Sigmoid colon (tissue), 7 donors: ENCODE measurements around the gene NUDT6. TPM values are rescaled to one million over a fixed set of nuclear protein-coding genes. Genes with fewer than 3 reads are reported as not detected.

Experiments used
- DNase-seq: peaks from one replicate; pipeline ENCODE4 v3.0.0-alpha.2; 2019
- H3K27ac ChIP-seq, 4 donors: fragments of 200-600 bp; sonication (generic); one replicate each; pipeline ENCODE4 v1.5.1; 2016 to 2019; ENCODE audit warnings: mild to moderate bottlenecking in 1 of 4
- H3K27me3 ChIP-seq, 3 donors: fragments of 200-600 bp; sonication (generic); one replicate each; pipeline ENCODE4 v1.5.1; 2019; ENCODE audit warnings: mild to moderate bottlenecking in 1 of 3
- H3K36me3 ChIP-seq, 4 donors: fragments of 200-600 bp; sonication (generic); one replicate each; pipeline ENCODE4 v1.5.1; 2016 to 2019
- H3K4me1 ChIP-seq, 4 donors: fragments of 200-600 bp; sonication (generic); one replicate each; pipeline ENCODE4 v1.5.1; 2017 to 2019
- H3K4me3 ChIP-seq, 4 donors: fragments of 200-600 bp; sonication (generic); one replicate each; pipeline ENCODE4 v1.5.1; 2017 to 2019; ENCODE audit warnings: mild to moderate bottlenecking in 2 of 4, moderate library complexity in 1 of 4
- H3K9me3 ChIP-seq, 4 donors: fragments of 200-600 bp in 3 of 4; sonication (generic) in 3 of 4; one replicate each; pipeline versions ENCODE4 v1.5.1 to v1.6.1; 2013 to 2019
- CTCF ChIP-seq, 4 experiments: fragments of 450-650 bp in 3 of 4; fragments of 200-600 bp in 1 of 4; IDR thresholded peaks; one replicate each; pipeline ENCODE4 v1.5.1; 2016 to 2019; ENCODE audit warnings: antibody characterized with exemption in 4 of 4, mild to moderate bottlenecking in 3 of 4, moderate library complexity in 2 of 4
- EP300 ChIP-seq, 4 donors: sonication (generic); formaldehyde crosslinking; IDR thresholded peaks; one replicate each; pipeline ENCODE4 v1.6.1; 2017; ENCODE audit warnings: antibody characterized with exemption in 4 of 4
- POLR2A ChIP-seq, 2 donors: fragments of 450-650 bp; IDR thresholded peaks; one replicate each; pipeline ENCODE4 v1.6.1; 2016; ENCODE audit warnings: antibody characterized with exemption in 2 of 2, mild to moderate bottlenecking in 2 of 2, moderate library complexity in 2 of 2
- POLR2AphosphoS5 ChIP-seq, 4 donors: sonication (generic); formaldehyde crosslinking; IDR thresholded peaks; one replicate each; pipeline ENCODE4 v1.6.1; 2017; ENCODE audit warnings: antibody characterized with exemption in 4 of 4
- WGBS, 2 donors: extraction: QIAGEN DNeasy Blood & Tissue Kit; methylation state at CpG; one replicate each; pipeline ENCODE4 v1.1.7; 2013; 5-methylcytosine and 5-hydroxymethylcytosine counted together
- intact Hi-C: fragments of 100-400 bp; cut with DNase I; formaldehyde crosslinking; loops from one replicate; pipeline ENCODE4 v1.15.1; 2023
- polyA plus RNA-seq, 3 donors: library from polyadenylated mRNA; stranded (reverse); fragments of 200-250 nt; gene quantifications; one replicate each; pipeline ENCODE4 v1.2.3, GENCODE V29; 2013
- total RNA-seq, 4 donors: library from RNA; depleted of rRNA; stranded (reverse); fragments of >200 nt; gene quantifications; one replicate each; pipeline ENCODE4 v1.1.0, GENCODE V29; 2016
- donor health status: healthy with polysubstance abuse.
- donor health status: Bipolar disorder and iron deficiency.
- donor health status: healthy.

The NUDT6 gene
- total and polyA plus RNA-seq, 7 donors, result 5.0 to 10.4 (median 8.2) TPM

- Histone ChIP-seq H3K4me1 (peaks cover 0 to 53% (median 38%) of the 10 kb centered on the region in 4 donors), H3K27me3 (no peaks in the 10 kb centered on the region), H3K4me3 (no peak overlapping the region), H3K27ac (no peak overlapping the region), H3K36me3 (no peaks in the 10 kb centered on the region), H3K9me3 (no peaks in the 10 kb centered on the region)
- TF ChIP-seq POLR2A (IDR thresholded peaks at IDR 0.05) (no peak), EP300 (IDR thresholded peaks at IDR 0.05) (no peak), CTCF (IDR thresholded peaks at IDR 0.05) (no peak), POLR2AphosphoS5 (IDR thresholded peaks at IDR 0.05) (no peak)
- DNase-seq, result no peak
- intact Hi-C loops, result no loop called here
- 83 to 88% methylated on average over 4 of the region's 4 CpGs for WGBS, 2 donors
Observed at GRCh38 chr4:122865425-122865824, 57.0 kb downstream of the NUDT6 start.

DNA sequence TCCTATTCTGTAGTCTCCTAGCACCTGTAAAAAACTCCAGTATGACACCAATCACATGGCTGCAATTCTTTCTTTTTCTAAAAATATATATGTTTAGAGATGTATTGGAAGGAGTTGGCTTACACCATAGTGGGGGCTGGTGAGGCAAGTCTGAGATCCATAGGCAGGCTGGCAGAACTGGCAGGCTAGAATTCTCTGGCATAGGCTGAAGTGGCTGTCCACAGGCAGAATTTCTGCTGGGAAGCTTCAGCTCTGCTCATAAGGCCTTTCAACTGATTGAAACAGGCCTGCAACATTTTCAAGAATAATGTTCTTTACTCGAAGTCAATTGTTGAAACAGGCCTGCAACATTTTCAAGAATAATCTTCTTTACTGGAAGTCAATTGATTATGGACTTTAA, 58.8 kb downstream of the NUDT6 start:
- DNase-seq, result no peak
- Histone ChIP-seq H3K4me1 (peaks cover 0 to 60% (median 41%) of the 10 kb centered on the region in 4 donors), H3K4me3 (no peak overlapping the region), H3K36me3 (no peaks in the 10 kb centered on the region), H3K9me3 (no peaks in the 10 kb centered on the region), H3K27me3 (no peaks in the 10 kb centered on the region), H3K27ac (peak overlapping the region in 2 of 4 donors; percentile 22 to 24)
- 77 to 83% methylated on average over 1 of the region's 1 CpG for WGBS, 2 donors
- intact Hi-C loops, result no loop called here
- TF ChIP-seq POLR2AphosphoS5 (IDR thresholded peaks at IDR 0.05), result no peak
- TF ChIP-seq EP300 (IDR thresholded peaks at IDR 0.05), result no peak
- no peak for TF ChIP-seq CTCF (IDR thresholded peaks at IDR 0.05)
- TF ChIP-seq POLR2A (IDR thresholded peaks at IDR 0.05), result no peak

DNA sequence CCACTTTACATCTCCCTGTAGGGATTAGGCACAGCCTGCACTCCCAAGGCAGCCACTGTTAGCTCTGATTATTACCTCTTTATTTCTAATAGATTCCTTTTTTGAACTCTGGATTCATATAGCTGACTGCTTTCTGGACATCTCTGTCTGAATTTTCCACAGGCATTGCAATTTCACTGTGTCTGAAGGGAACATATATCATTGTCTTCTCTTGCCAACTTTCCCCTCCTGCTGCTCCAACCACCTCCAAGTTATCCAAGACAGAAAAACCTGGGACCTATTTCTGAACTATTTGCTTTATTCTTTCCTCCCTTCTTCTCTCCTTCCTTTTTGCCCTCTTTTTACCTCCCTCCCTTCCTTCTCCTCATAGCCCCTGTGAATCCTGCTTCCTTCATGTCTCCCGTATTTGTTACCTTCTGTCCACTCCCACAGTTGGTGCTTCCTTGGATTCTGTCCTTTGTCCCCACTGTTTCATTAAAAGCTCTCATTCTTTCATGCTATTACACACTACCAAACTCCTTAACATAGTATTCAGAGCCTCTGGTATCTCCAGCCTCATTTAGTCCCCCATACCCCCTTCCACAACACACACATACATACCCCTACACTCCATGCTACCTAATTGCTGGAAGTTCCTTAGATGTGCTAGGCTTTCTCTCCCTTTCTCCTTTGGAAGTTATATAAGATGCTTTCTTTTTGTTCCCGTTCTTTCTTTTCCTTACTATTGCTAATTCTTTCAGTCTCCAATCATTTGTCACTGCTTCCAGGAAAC, 61.0 kb downstream of the NUDT6 start:
- Histone ChIP-seq H3K9me3 (no peaks in the 10 kb centered on the region), H3K27me3 (no peaks in the 10 kb centered on the region), H3K4me1 (peaks cover 0 to 83% (median 58%) of the 10 kb centered on the region in 4 donors), H3K36me3 (no peaks in the 10 kb centered on the region), H3K4me3 (no peak overlapping the region), H3K27ac (peak overlapping the region in 2 of 4 donors; percentile 20 to 33)
- DNase-seq, result no peak
- TF ChIP-seq POLR2AphosphoS5 (IDR thresholded peaks at IDR 0.05), result no peak
- TF ChIP-seq EP300 (IDR thresholded peaks at IDR 0.05), result no peak
- TF ChIP-seq CTCF (IDR thresholded peaks at IDR 0.05), result no peak
- TF ChIP-seq POLR2A (IDR thresholded peaks at IDR 0.05), result no peak
- intact Hi-C loops, result no loop called here
- 59 to 81% methylated on average over 2 of the region's 2 CpGs for WGBS, 2 donors

DNA sequence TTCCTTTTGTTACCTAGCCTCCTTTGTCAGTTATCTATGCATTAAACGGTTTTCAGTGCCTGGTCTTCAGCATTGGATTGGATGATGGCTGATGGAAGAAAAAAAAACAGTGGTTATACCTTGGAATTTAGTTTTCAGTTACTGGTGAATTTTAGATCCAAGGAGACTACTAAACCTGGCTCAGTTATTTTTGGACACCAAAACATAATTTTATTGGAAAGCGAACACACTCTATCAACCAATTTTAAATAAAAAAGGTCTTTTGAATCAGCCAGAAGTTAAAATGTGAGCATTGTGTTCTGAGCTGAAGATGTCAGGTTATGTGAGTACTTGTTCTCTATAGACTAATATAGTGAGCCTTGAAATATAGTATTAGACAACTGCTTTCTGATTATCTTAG, 63.7 kb downstream of the NUDT6 start:
- H3K4me3 ChIP-seq, result no peak overlapping the region
- TF ChIP-seq CTCF (IDR thresholded peaks at IDR 0.05), result no peak
- intact Hi-C loops, result no loop called here
- no peaks in the 10 kb centered on the region for H3K9me3 ChIP-seq
- H3K4me1 ChIP-seq, result peaks cover 0 to 89% (median 70%) of the 10 kb centered on the region in 4 donors
- peak overlapping the region in 1 of 4 donors; percentile 82 for H3K27ac ChIP-seq
- DNase-seq, result no peak
- WGBS, 2 donors, result 74 to 86% methylated on average over 2 of the region's 2 CpGs
- no peaks in the 10 kb centered on the region for H3K27me3 ChIP-seq
- no peaks in the 10 kb centered on the region for H3K36me3 ChIP-seq

- Histone ChIP-seq H3K27ac (peak overlapping the region in 2 of 4 donors; percentile 5 to 82), H3K27me3 (no peaks in the 10 kb centered on the region), H3K36me3 (no peaks in the 10 kb centered on the region), H3K4me1 (peaks cover 0 to 88% (median 65%) of the 10 kb centered on the region in 4 donors), H3K9me3 (no peaks in the 10 kb centered on the region), H3K4me3 (no peak overlapping the region)
- DNase-seq, result no peak
- no peak for TF ChIP-seq POLR2AphosphoS5 (IDR thresholded peaks at IDR 0.05)
- TF ChIP-seq CTCF (IDR thresholded peaks at IDR 0.05), result no peak
- TF ChIP-seq EP300 (IDR thresholded peaks at IDR 0.05), result no peak
- TF ChIP-seq POLR2A (IDR thresholded peaks at IDR 0.05), result no peak
- intact Hi-C loops, result no loop called here
- WGBS, 2 donors, result 96 to 98% methylated on average over 2 of the region's 2 CpGs
Observed at GRCh38 chr4:122857160-122857559, 65.2 kb downstream of the NUDT6 start.
